ENCODE measurements around the gene SOX18.
"Not testable (repeated sequence)": the region's sequence is repeated elsewhere in the genome, so short reads cannot be mapped to it uniquely, and the experiment has no call there.

The SOX18 gene

GRCh38 chr20:64012385-64013154 is 36.9 kb downstream of the SOX18 start:
- H3K27ac Mint-ChIP-seq: peak overlapping the region; percentile 87 to 91
- not testable (repeated sequence) for H3K9me3 Mint-ChIP-seq, DNase-seq, H3K27me3 Mint-ChIP-seq
- H3K4me1 Mint-ChIP-seq (ENCODE audit: low read depth in 2 of 2): peaks cover 18 to 27% of the 10 kb centered on the region in 2 donors
- peak; percentile 64 for ATAC-seq (replicated peaks)
- peaks cover 73% of the 10 kb centered on the region for H3K36me3 Mint-ChIP-seq (ENCODE audit: insufficient read depth)
- H3K4me3 Mint-ChIP-seq: peak overlapping the region; percentile 61 to 68

- peaks cover 18 to 27% of the 10 kb centered on the region in 2 donors for H3K4me1 Mint-ChIP-seq (ENCODE audit: low read depth in 2 of 2)
- ATAC-seq (replicated peaks) (peak; percentile 37), DNase-seq (peak in 1 of 3 experiments; percentile 37)
- H3K36me3 Mint-ChIP-seq (ENCODE audit: insufficient read depth): peaks cover 70% of the 10 kb centered on the region
- H3K9me3 Mint-ChIP-seq: no peaks in the 10 kb centered on the region
- H3K4me3 Mint-ChIP-seq: peak overlapping the region in 1 of 2 donors; percentile 21
- H3K27ac Mint-ChIP-seq: peak overlapping the region in 1 of 2 donors; percentile 58
- no peaks in the 10 kb centered on the region for H3K27me3 Mint-ChIP-seq
Measured at GRCh38 chr20:64011366-64011779, 38.1 kb downstream of the SOX18 start.

GRCh38 chr20:64010711-64011237 is 38.7 kb downstream of the SOX18 start:
- Mint-ChIP-seq H3K4me1 (ENCODE audit: low read depth in 2 of 2) (peaks cover 18 to 27% of the 10 kb centered on the region in 2 donors), H3K36me3 (ENCODE audit: insufficient read depth) (peaks cover 67% of the 10 kb centered on the region), H3K9me3 (no peaks in the 10 kb centered on the region), H3K27ac (peak overlapping the region in 1 of 2 donors; percentile 58), H3K4me3 (peak overlapping the region in 1 of 2 donors; percentile 21), H3K27me3 (no peaks in the 10 kb centered on the region)
- DNase-seq (no peak), ATAC-seq (replicated peaks) (no peak)

- peaks cover 58% of the 10 kb centered on the region for H3K36me3 Mint-ChIP-seq (ENCODE audit: insufficient read depth)
Measured at GRCh38 chr20:64009811-64010387, 39.5 kb downstream of the SOX18 start.

GRCh38 chr20:64006902-64007301 is 42.5 kb downstream of the SOX18 start:
- H3K27me3 Mint-ChIP-seq: no peaks in the 10 kb centered on the region
- H3K4me1 Mint-ChIP-seq (ENCODE audit: low read depth in 2 of 2): peaks cover 16 to 18% of the 10 kb centered on the region in 2 donors
- H3K9me3 Mint-ChIP-seq: no peaks in the 10 kb centered on the region
- no peak for ATAC-seq (replicated peaks)
- no peak overlapping the region for H3K27ac Mint-ChIP-seq
- no peak for DNase-seq
- H3K36me3 Mint-ChIP-seq (ENCODE audit: insufficient read depth): peaks cover 64% of the 10 kb centered on the region
- H3K4me3 Mint-ChIP-seq: no peak overlapping the region

More at GRCh38 chr20:64009811-64010387, 39.5 kb downstream of the SOX18 start:
- DNase-seq: no peak
- no peak for ATAC-seq (replicated peaks)
- Mint-ChIP-seq H3K27me3 (no peaks in the 10 kb centered on the region), H3K4me3 (peak overlapping the region in 1 of 2 donors; percentile 26), H3K4me1 (ENCODE audit: low read depth in 2 of 2) (peaks cover 20 to 24% of the 10 kb centered on the region in 2 donors), H3K9me3 (no peaks in the 10 kb centered on the region), H3K27ac (peak overlapping the region in 1 of 2 donors; percentile 68)

- peaks cover 67% of the 10 kb centered on the region for H3K36me3 Mint-ChIP-seq (ENCODE audit: insufficient read depth)
- DNase-seq (no peak), ATAC-seq (replicated peaks) (no peak)
- H3K9me3 Mint-ChIP-seq: no peaks in the 10 kb centered on the region
- H3K4me3 Mint-ChIP-seq: no peak overlapping the region
- H3K27me3 Mint-ChIP-seq: no peaks in the 10 kb centered on the region
- H3K4me1 Mint-ChIP-seq (ENCODE audit: low read depth in 2 of 2): peaks cover 17% of the 10 kb centered on the region in 2 donors
- peak overlapping the region in 1 of 2 donors; percentile 22 for H3K27ac Mint-ChIP-seq
Measured at GRCh38 chr20:64006490-64006889, 42.9 kb downstream of the SOX18 start.

- no peak for DNase-seq
- Mint-ChIP-seq H3K36me3 (ENCODE audit: insufficient read depth) (peaks cover 67% of the 10 kb centered on the region), H3K9me3 (no peaks in the 10 kb centered on the region), H3K27ac (peak overlapping the region in 1 of 2 donors; percentile 32), H3K4me1 (ENCODE audit: low read depth in 2 of 2) (peaks cover 13 to 14% of the 10 kb centered on the region in 2 donors), H3K4me3 (no peak overlapping the region), H3K27me3 (no peaks in the 10 kb centered on the region)
- ATAC-seq (replicated peaks): no peak
Measured at GRCh38 chr20:64005394-64005793, 44.0 kb downstream of the SOX18 start.

GRCh38 chr20:64003960-64004725 is 45.3 kb downstream of the SOX18 start:
- ATAC-seq (replicated peaks): no peak
- Mint-ChIP-seq H3K9me3 (no peaks in the 10 kb centered on the region), H3K4me3 (no peak overlapping the region), H3K4me1 (ENCODE audit: low read depth in 2 of 2) (peaks cover 4 to 11% of the 10 kb centered on the region in 2 donors), H3K27me3 (no peaks in the 10 kb centered on the region), H3K36me3 (ENCODE audit: insufficient read depth) (peaks cover 68% of the 10 kb centered on the region), H3K27ac (no peak overlapping the region)
- DNase-seq: no peak

- peaks cover 74% of the 10 kb centered on the region for H3K36me3 Mint-ChIP-seq (ENCODE audit: insufficient read depth)
- DNase-seq (no peak), ATAC-seq (replicated peaks) (no peak)
- H3K4me3 Mint-ChIP-seq: no peak overlapping the region
- peaks cover 4 to 11% of the 10 kb centered on the region in 2 donors for H3K4me1 Mint-ChIP-seq (ENCODE audit: low read depth in 2 of 2)
- H3K9me3 Mint-ChIP-seq: no peaks in the 10 kb centered on the region
- no peaks in the 10 kb centered on the region for H3K27me3 Mint-ChIP-seq
- peak overlapping the region in 1 of 2 donors; percentile 59 for H3K27ac Mint-ChIP-seq
Measured at GRCh38 chr20:64001607-64002011, 47.8 kb downstream of the SOX18 start.

- Mint-ChIP-seq H3K4me3 (no peak overlapping the region), H3K36me3 (ENCODE audit: insufficient read depth) (peaks cover 81% of the 10 kb centered on the region), H3K27ac (no peak overlapping the region), H3K9me3 (no peaks in the 10 kb centered on the region), H3K4me1 (ENCODE audit: low read depth in 2 of 2) (peaks cover 4 to 11% of the 10 kb centered on the region in 2 donors), H3K27me3 (no peaks in the 10 kb centered on the region)
- ATAC-seq (replicated peaks): no peak
- no peak for DNase-seq
Measured at GRCh38 chr20:64000906-64001305, 48.5 kb downstream of the SOX18 start.
